Kidney epithelial cell (primary cell): Measurements from ENCODE around the gene ENTPD8. TPM values are rescaled to one million over a fixed set of nuclear protein-coding genes. Genes with fewer than 3 reads are reported as not detected.
"Not testable (repeated sequence)": the region's sequence is repeated elsewhere in the genome, so short reads cannot be mapped to it uniquely, and the experiment has no call there.

Experiments
- DNase-seq: peaks from one replicate; pipeline ENCODE4 v3.0.0-alpha.2; 2010; ENCODE audit warnings: low read depth
- H3K27me3 ChIP-seq: 2 replicates; pipeline ENCODE4 v1.6.0; 2011; ENCODE audit warnings: low read length; ENCODE audit not compliant: control insufficient read depth, insufficient read depth
- H3K36me3 ChIP-seq: 2 replicates; pipeline ENCODE4 v1.5.1; 2011; ENCODE audit warnings: low read length; ENCODE audit not compliant: control insufficient read depth, insufficient read depth
- H3K4me3 ChIP-seq: 2 replicates; pipeline ENCODE4 v1.5.1; 2011; ENCODE audit warnings: low read depth, mild to moderate bottlenecking, control low read depth, low read length
- CTCF ChIP-seq: IDR thresholded peaks from 2 replicates; pipeline ENCODE4 v1.5.1; 2011; ENCODE audit warnings: mild to moderate bottlenecking, moderate library complexity, low read length, control low read depth, inconsistent platforms; ENCODE audit not compliant: insufficient read depth, poor library complexity, severe bottlenecking
- total RNA-seq: library from RNA; depleted of rRNA; stranded (reverse); fragments of >200 nt; gene quantifications from 2 replicates; pipeline ENCODE4 v1.2.3, GENCODE V29; 2015

Gene ENTPD8
- total RNA-seq, 1 donor from 2014 or later: not detected

- no peak overlapping the region for H3K4me3 ChIP-seq
- peaks cover 27% of the 10 kb centered on the region for H3K27me3 ChIP-seq
- DNase-seq: no peak
- no peaks in the 10 kb centered on the region for H3K36me3 ChIP-seq
- no peak for TF ChIP-seq CTCF
These were observed 35.7 kb upstream of the ENTPD8 start for GRCh38 chr9:137476856-137477255.

GRCh38 chr9:137475666-137476065, 34.5 kb upstream of the ENTPD8 start:
- no peaks in the 10 kb centered on the region for H3K36me3 ChIP-seq
- peaks cover 23% of the 10 kb centered on the region for H3K27me3 ChIP-seq
- no peak overlapping the region for H3K4me3 ChIP-seq
- DNase-seq: no peak
- no peak for TF ChIP-seq CTCF

GRCh38 chr9:137474271-137474670, 33.1 kb upstream of the ENTPD8 start:
- Histone ChIP-seq H3K27me3 (peaks cover 12% of the 10 kb centered on the region), H3K4me3 (no peak overlapping the region), H3K36me3 (no peaks in the 10 kb centered on the region)
- TF ChIP-seq CTCF: no peak
- DNase-seq: no peak

- H3K36me3 ChIP-seq: no peaks in the 10 kb centered on the region
- DNase-seq: no peak
- H3K4me3 ChIP-seq: no peak overlapping the region
- peaks cover 4% of the 10 kb centered on the region for H3K27me3 ChIP-seq
- TF ChIP-seq CTCF: no peak
These were observed 29.6 kb upstream of the ENTPD8 start for GRCh38 chr9:137470785-137471184.

GRCh38 chr9:137467896-137468295, 26.7 kb upstream of the ENTPD8 start:
- H3K4me3 ChIP-seq: no peak overlapping the region
- DNase-seq: no peak
- peaks cover 4% of the 10 kb centered on the region for H3K27me3 ChIP-seq
- no peaks in the 10 kb centered on the region for H3K36me3 ChIP-seq
- no peak for TF ChIP-seq CTCF

- DNase-seq: no peak
- peaks cover 7% of the 10 kb centered on the region for H3K27me3 ChIP-seq
- H3K4me3 ChIP-seq: no peak overlapping the region
- H3K36me3 ChIP-seq: no peaks in the 10 kb centered on the region
- no peak for TF ChIP-seq CTCF
These were observed 26.0 kb upstream of the ENTPD8 start for GRCh38 chr9:137467161-137467581.

GRCh38 chr9:137466389-137467085, 25.4 kb upstream of the ENTPD8 start:
- H3K36me3 ChIP-seq, DNase-seq, H3K4me3 ChIP-seq, H3K27me3 ChIP-seq: not testable (repeated sequence)
